Liver (tissue), 9 donors: ENCODE data around the gene WWOX. TPM values are rescaled to one million over a fixed set of nuclear protein-coding genes. Genes with fewer than 3 reads are reported as not detected.

Experiments used
- DNase-seq: peaks from one replicate; pipeline ENCODE4 v3.0.0-alpha.2; 2017; ENCODE audit warnings: low spot score
- H3K27ac ChIP-seq, 2 donors: one replicate each; pipeline ENCODE4 v1.7.0; 2013; ENCODE audit warnings: inconsistent platforms in 2 of 2, low read length in 2 of 2, control low read depth in 1 of 2, low read depth in 1 of 2, mild to moderate bottlenecking in 1 of 2
- H3K27me3 ChIP-seq, 4 donors: one replicate each; pipeline versions ENCODE4 v1.6.1 to v1.7.0; 2013; ENCODE audit warnings: low read length in 3 of 4, inconsistent platforms in 1 of 4, mild to moderate bottlenecking in 1 of 4, moderate library complexity in 1 of 4; ENCODE audit not compliant: control insufficient read depth in 4 of 4, insufficient read depth in 4 of 4
- H3K36me3 ChIP-seq, 4 donors: one replicate each; pipeline versions ENCODE4 v1.6.1 to v1.7.0; 2013; ENCODE audit warnings: low read length in 3 of 4, mild to moderate bottlenecking in 3 of 4, low read depth in 1 of 4, moderate library complexity in 1 of 4; ENCODE audit not compliant: control insufficient read depth in 4 of 4, insufficient read depth in 3 of 4
- H3K4me1 ChIP-seq, 4 donors: one replicate each; pipeline versions ENCODE4 v1.6.1 to v1.7.0; 2013; ENCODE audit warnings: low read length in 3 of 4, mild to moderate bottlenecking in 3 of 4, moderate library complexity in 1 of 4; ENCODE audit not compliant: control insufficient read depth in 4 of 4, insufficient read depth in 4 of 4
- H3K4me3 ChIP-seq, 3 donors: one replicate each; pipeline versions ENCODE4 v1.6.1 to v1.7.0; 2013; ENCODE audit warnings: low read length in 3 of 3, control low read depth in 1 of 3, low read depth in 1 of 3, mild to moderate bottlenecking in 1 of 3
- H3K9ac ChIP-seq, 2 donors: one replicate each; pipeline ENCODE4 v1.7.0; 2013; ENCODE audit warnings: low read length in 2 of 2, mild to moderate bottlenecking in 2 of 2, moderate library complexity in 2 of 2, control low read depth in 1 of 2, low read depth in 1 of 2
- H3K9me3 ChIP-seq, 4 donors: one replicate each; pipeline versions ENCODE4 v1.6.1 to v1.7.0; 2013; ENCODE audit warnings: low read length in 3 of 4; ENCODE audit not compliant: control insufficient read depth in 4 of 4
- ATF3 ChIP-seq: IDR thresholded peaks from 2 replicates; pipeline ENCODE4 v1.6.1; 2016; ENCODE audit warnings: antibody characterized with exemption
- CTCF ChIP-seq: fragments of 150-350 bp; IDR thresholded peaks from 2 replicates; pipeline ENCODE4 v1.5.1; 2017; ENCODE audit warnings: improper control_type of control experiment, low read depth, low read length; ENCODE audit not compliant: missing input control
- EGR1 ChIP-seq, 2 donors: IDR thresholded peaks; 2 replicates each; pipeline ENCODE4 v1.6.1; 2016 to 2018; ENCODE audit warnings: antibody characterized with exemption in 2 of 2, low read depth in 2 of 2
- FOXA1 ChIP-seq: IDR thresholded peaks from 2 replicates; pipeline ENCODE4 v1.6.1; 2016; ENCODE audit warnings: antibody characterized with exemption
- FOXA2 ChIP-seq: IDR thresholded peaks from 2 replicates; pipeline ENCODE4 v1.6.1; 2016; ENCODE audit warnings: antibody characterized with exemption
- GABPA ChIP-seq, 2 donors: IDR thresholded peaks in 1 of 2; conservative IDR thresholded peaks in 1 of 2; 2 replicates each; pipeline ENCODE4 v1.6.1; 2016; ENCODE audit warnings: antibody characterized with exemption in 2 of 2, mild to moderate bottlenecking in 1 of 2, moderate library complexity in 1 of 2
- HNF4A ChIP-seq, 2 donors: conservative IDR thresholded peaks; 2 replicates each; pipeline ENCODE4 v1.6.1; 2016; ENCODE audit warnings: antibody characterized with exemption in 2 of 2, mild to moderate bottlenecking in 2 of 2
- HNF4G ChIP-seq: IDR thresholded peaks from 2 replicates; pipeline ENCODE4 v1.6.1; 2016; ENCODE audit warnings: antibody characterized with exemption
- NR2F2 ChIP-seq: IDR thresholded peaks from 2 replicates; pipeline ENCODE4 v1.6.1; 2016; ENCODE audit warnings: antibody characterized with exemption
- RAD21 ChIP-seq, 2 donors: IDR thresholded peaks; 2 replicates each; pipeline ENCODE4 v1.6.1; 2016; ENCODE audit warnings: antibody characterized with exemption in 2 of 2, mild to moderate bottlenecking in 2 of 2
- RXRA ChIP-seq, 2 donors: IDR thresholded peaks; 2 replicates each; pipeline ENCODE4 v1.6.1; 2017 to 2018; ENCODE audit warnings: antibody characterized with exemption in 2 of 2, mild to moderate bottlenecking in 1 of 2
- SP1 ChIP-seq: IDR thresholded peaks from 2 replicates; pipeline ENCODE4 v1.6.1; 2018; ENCODE audit warnings: antibody characterized with exemption, mild to moderate bottlenecking
- TAF1 ChIP-seq: conservative IDR thresholded peaks from 2 replicates; pipeline ENCODE4 v1.6.1; 2016; ENCODE audit warnings: antibody characterized with exemption, mild to moderate bottlenecking
- WGBS: extraction: QIAGEN DNeasy Blood & Tissue Kit; methylation state at CpG from one replicate; pipeline ENCODE4 v1.1.7; 2013; 5-methylcytosine and 5-hydroxymethylcytosine counted together
- polyA plus RNA-seq, 2 donors: library from polyadenylated mRNA; stranded (reverse) in 1 of 2; unstranded in 1 of 2; fragments of 200-250 nt in 1 of 2; fragments of >200 nt in 1 of 2; fragmentation: Nextera tagmentation in 1 of 2; extraction: Ambion mirVana in 1 of 2; gene quantifications; one replicate each; pipeline versions ENCODE4 v1.2.1 to v1.2.3, GENCODE V29; 2013 to 2015
- total RNA-seq, 2 donors: library from RNA; depleted of rRNA; stranded (reverse); fragments of >200 nt; gene quantifications; one replicate each; pipeline ENCODE4 v1.2.3, GENCODE V29; 2014
- TF ChIP-seq, protein P1 (sequence below): IDR thresholded peaks from 2 replicates; pipeline ENCODE4 v1.6.1; 2016; ENCODE audit warnings: antibody characterized with exemption, mild to moderate bottlenecking
- TF ChIP-seq, protein P2 (sequence below): IDR thresholded peaks from 2 replicates; pipeline ENCODE4 v1.6.1; 2016; ENCODE audit warnings: antibody characterized with exemption
- TF ChIP-seq, protein P3 (sequence below): IDR thresholded peaks from 2 replicates; pipeline ENCODE4 v1.6.1; 2016; ENCODE audit warnings: antibody characterized with exemption
- donor health status: healthy.
- donor health status: healthy.
- donor health status: healthy.
- donor health status: healthy.
- donor health status: healthy.

Gene WWOX
- total and polyA plus RNA-seq, 4 donors: 9.8 to 46.0 (median 15.3) TPM

DNA sequence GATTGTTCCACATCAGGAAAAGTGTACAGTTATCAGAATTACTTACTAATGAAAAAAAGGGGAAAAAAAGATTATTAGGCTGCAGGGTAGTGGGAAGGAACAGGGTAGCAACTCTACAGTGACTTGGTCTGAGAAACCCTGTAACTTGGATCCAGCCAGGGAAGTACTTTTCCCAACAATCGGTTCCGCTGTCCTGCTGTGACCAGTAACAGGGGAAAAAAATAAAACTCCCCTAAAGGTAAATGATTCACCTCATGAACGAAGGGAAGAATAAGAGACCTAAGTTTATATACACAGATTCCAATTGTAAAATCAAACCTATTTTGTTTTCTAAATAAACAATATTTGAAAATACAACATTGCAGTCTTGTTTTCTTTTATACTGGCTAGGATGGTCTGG, 189.9 kb downstream of the WWOX start:
- H3K27ac ChIP-seq: no peak overlapping the region
- no peak for DNase-seq
- WGBS: 66% methylated on average over 3 of the region's 3 CpGs
- H3K9me3 ChIP-seq: no peaks in the 10 kb centered on the region
- H3K4me3 ChIP-seq: no peak overlapping the region
- H3K4me1 ChIP-seq: peaks cover 0 to 36% (median 20%) of the 10 kb centered on the region in 4 donors
- no peak for TF ChIP-seq FOXA2
- TF ChIP-seq, protein P1, sequence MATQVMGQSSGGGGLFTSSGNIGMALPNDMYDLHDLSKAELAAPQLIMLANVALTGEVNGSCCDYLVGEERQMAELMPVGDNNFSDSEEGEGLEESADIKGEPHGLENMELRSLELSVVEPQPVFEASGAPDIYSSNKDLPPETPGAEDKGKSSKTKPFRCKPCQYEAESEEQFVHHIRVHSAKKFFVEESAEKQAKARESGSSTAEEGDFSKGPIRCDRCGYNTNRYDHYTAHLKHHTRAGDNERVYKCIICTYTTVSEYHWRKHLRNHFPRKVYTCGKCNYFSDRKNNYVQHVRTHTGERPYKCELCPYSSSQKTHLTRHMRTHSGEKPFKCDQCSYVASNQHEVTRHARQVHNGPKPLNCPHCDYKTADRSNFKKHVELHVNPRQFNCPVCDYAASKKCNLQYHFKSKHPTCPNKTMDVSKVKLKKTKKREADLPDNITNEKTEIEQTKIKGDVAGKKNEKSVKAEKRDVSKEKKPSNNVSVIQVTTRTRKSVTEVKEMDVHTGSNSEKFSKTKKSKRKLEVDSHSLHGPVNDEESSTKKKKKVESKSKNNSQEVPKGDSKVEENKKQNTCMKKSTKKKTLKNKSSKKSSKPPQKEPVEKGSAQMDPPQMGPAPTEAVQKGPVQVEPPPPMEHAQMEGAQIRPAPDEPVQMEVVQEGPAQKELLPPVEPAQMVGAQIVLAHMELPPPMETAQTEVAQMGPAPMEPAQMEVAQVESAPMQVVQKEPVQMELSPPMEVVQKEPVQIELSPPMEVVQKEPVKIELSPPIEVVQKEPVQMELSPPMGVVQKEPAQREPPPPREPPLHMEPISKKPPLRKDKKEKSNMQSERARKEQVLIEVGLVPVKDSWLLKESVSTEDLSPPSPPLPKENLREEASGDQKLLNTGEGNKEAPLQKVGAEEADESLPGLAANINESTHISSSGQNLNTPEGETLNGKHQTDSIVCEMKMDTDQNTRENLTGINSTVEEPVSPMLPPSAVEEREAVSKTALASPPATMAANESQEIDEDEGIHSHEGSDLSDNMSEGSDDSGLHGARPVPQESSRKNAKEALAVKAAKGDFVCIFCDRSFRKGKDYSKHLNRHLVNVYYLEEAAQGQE: no peak
- TF ChIP-seq NR2F2: no peak
- TF ChIP-seq GABPA (IDR thresholded peaks at IDR 0.05 in 1 of 2, conservative IDR thresholded peaks at IDR 0.05 in 1 of 2): no peak
- TF ChIP-seq RXRA (IDR thresholded peaks at IDR 0.05): no peak
- TF ChIP-seq FOXA1: no peak
- TF ChIP-seq, protein P2, sequence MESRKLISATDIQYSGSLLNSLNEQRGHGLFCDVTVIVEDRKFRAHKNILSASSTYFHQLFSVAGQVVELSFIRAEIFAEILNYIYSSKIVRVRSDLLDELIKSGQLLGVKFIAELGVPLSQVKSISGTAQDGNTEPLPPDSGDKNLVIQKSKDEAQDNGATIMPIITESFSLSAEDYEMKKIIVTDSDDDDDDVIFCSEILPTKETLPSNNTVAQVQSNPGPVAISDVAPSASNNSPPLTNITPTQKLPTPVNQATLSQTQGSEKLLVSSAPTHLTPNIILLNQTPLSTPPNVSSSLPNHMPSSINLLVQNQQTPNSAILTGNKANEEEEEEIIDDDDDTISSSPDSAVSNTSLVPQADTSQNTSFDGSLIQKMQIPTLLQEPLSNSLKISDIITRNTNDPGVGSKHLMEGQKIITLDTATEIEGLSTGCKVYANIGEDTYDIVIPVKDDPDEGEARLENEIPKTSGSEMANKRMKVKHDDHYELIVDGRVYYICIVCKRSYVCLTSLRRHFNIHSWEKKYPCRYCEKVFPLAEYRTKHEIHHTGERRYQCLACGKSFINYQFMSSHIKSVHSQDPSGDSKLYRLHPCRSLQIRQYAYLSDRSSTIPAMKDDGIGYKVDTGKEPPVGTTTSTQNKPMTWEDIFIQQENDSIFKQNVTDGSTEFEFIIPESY: no peak
- no peak for TF ChIP-seq TAF1
- no peak for TF ChIP-seq SP1
- no peak for TF ChIP-seq HNF4A (conservative IDR thresholded peaks at IDR 0.05)
- TF ChIP-seq HNF4G: no peak
- TF ChIP-seq, protein P3, sequence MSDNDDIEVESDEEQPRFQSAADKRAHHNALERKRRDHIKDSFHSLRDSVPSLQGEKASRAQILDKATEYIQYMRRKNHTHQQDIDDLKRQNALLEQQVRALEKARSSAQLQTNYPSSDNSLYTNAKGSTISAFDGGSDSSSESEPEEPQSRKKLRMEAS: no peak
- no peak for TF ChIP-seq ATF3
- no peak for TF ChIP-seq EGR1 (IDR thresholded peaks at IDR 0.05; ENCODE audit: low read depth in 2 of 2)
- TF ChIP-seq CTCF: no peak
- no peaks in the 10 kb centered on the region for H3K36me3 ChIP-seq
- no peaks in the 10 kb centered on the region for H3K27me3 ChIP-seq
- H3K9ac ChIP-seq: no peak overlapping the region

- 52% methylated on average over 7 of the region's 7 CpGs for WGBS
- TF ChIP-seq, protein P1: no peak
- TF ChIP-seq FOXA2 (no peak), HNF4G (no peak), RAD21 (IDR thresholded peaks at IDR 0.05) (peak in 1 of 2 donors; percentile 7), EGR1 (IDR thresholded peaks at IDR 0.05; ENCODE audit: low read depth in 2 of 2) (no peak), HNF4A (conservative IDR thresholded peaks at IDR 0.05) (peak in 1 of 2 donors; percentile 4), RXRA (IDR thresholded peaks at IDR 0.05) (no peak)
- no peak overlapping the region for H3K4me3 ChIP-seq
- no peak overlapping the region for H3K9ac ChIP-seq
- H3K9me3 ChIP-seq: no peaks in the 10 kb centered on the region
- peaks cover 0 to 34% (median 20%) of the 10 kb centered on the region in 4 donors for H3K4me1 ChIP-seq
- no peak for DNase-seq
- no peak overlapping the region for H3K27ac ChIP-seq
- H3K27me3 ChIP-seq: no peaks in the 10 kb centered on the region
- no peaks in the 10 kb centered on the region for H3K36me3 ChIP-seq
Measured at GRCh38 chr16:78289844-78290277, 190.4 kb downstream of the WWOX start.
